GM19452 (cell line): ENCODE measurements around the gene RAMP3.
"Not testable (repeated sequence)": the region's sequence is repeated elsewhere in the genome, so short reads cannot be mapped to it uniquely, and the experiment has no call there.

Experiments
- ATAC-seq: cut with Tn5 transposase; IDR thresholded peaks from one replicate; pipeline ENCODE4 v1.9.1; 2021; ENCODE audit not compliant: unreplicated experiment

The RAMP3 gene

DNA sequence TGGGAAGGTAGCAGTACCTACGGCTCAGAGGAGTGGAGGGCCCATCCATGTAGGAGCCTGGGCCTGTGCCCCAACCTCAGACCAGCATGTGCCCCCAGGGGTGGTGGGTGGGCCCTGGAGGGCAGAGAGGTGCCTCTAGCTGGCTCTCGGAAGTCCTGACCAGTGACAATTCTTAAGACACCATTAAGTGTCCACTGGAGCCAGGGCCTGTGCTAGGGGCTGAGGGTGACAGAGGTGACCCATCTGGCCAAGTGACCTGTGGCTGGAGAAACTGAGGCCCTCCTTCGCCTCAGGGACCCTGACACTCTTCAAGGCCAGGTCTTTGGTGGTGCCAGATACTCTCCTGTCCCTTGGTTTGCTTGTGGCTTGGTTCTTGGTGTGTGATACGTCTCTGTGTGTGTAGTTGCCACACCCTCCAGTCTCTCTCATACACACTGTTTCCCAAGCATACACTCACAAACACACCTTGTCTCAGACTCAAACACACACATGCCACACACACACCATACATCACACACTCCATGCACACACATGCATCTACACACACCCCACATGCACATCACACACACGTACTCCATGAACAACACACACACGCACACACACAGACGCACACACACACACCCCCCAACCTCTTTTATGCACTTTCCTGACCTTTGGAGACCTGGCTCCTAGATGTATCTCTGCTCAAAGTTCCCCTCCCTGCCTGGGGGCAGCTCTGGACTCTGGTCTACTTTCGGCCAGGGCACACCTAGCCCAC lies 897 bp upstream of the RAMP3 start:
- ATAC-seq, result no peak

DNA sequence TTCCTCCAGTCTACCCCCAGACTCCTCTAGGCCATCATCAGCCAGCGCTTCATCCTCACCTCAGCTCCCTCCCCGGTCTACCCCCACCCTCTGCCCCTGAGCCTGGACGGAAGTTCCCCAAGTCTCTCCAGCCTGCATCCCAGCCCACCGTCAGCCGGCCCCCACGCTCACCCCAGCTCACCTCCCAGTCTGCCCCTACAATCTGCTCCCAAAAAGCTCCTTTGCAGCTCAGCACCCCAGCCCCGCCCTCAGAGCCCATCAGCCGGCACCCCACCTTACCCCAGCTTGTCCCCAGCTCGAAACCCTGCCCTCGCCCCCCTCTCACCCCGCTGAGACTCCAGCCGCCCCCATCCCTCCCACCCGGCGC lies 322 bp upstream of the RAMP3 start:
- no peak for ATAC-seq

DNA sequence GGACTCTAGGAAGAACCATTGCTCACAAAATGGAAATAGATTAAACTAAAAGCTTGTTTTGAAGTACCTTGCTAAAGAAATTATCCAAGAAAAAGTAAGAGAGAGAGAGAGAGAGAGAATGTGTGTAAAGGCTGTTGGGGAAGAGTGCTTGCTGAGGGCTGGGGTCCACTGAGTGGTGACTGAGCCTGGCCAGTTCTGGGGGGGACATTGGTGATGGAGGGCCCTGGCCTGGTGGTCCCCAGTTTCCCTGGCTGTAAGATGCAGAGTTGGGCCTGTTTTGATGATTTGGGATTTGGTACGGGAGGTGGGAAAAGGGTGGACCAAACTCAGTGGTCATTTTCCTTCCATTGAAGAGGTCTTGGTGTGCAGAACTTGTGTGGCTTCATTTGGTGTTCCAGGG lies 880 bp downstream of the RAMP3 start:
- no peak for ATAC-seq

- no peak for ATAC-seq
Observed at GRCh38 chr7:45159296-45159695, 1.7 kb downstream of the RAMP3 start.

GRCh38 chr7:45160417-45160881 lies 2.9 kb downstream of the RAMP3 start:
- ATAC-seq, result no peak

- no peak for ATAC-seq
Observed at GRCh38 chr7:45161138-45161537, 3.5 kb downstream of the RAMP3 start.

DNA sequence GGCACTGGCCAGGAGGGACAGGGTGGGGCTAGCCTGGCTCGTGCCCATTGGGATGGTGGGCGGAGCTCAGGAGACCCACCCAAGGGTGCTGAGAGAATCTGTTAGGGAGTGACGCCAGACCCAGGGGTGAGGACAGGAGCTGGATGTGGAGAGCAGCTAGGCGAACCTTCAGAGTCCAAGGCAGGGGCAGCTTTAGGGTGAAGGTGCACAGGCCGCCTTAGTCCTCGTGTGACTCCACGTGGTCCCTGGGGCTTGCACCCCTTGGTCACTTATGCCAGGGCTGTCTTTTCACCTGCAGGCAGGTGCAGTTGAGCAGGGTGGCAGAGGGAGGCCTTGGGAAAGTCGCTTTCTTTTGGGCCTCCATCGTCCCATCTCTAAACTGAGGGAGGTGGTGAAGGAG lies 4.3 kb downstream of the RAMP3 start:
- ATAC-seq, result no peak

DNA sequence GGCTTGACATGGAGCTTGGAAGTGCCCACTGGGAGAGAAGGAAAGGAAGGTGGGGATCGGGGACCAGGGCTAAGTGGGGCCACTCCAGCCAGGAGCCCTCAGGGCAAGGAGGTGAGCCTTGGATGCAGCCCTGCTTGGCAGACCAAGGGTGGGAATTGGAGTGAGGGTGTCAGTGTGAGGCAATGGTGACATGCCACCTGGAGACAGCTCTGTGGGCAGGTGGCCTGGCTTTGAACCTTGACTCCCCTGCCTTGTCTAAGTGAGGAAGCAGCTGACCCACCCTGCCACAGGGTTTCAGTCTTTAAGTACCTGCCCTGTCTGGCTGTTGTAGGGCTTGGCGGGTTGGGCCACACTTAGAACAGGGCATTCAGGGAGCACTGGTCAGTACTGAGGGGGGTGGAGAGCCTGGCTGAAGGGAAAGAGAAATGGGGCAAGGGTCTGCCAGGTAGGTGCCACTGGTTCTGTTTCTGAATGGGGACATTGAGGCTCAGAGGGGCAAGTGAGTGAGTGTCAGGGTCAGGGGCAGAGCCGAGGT lies 4.8 kb downstream of the RAMP3 start:
- ATAC-seq, result no peak

- ATAC-seq, result no peak
Observed at GRCh38 chr7:45162943-45163691, 5.5 kb downstream of the RAMP3 start.

GRCh38 chr7:45163692-45164052 lies 6.1 kb downstream of the RAMP3 start:
- no peak for ATAC-seq

- not testable (repeated sequence) for ATAC-seq
Observed at GRCh38 chr7:45164271-45164670, 6.7 kb downstream of the RAMP3 start.

GRCh38 chr7:45165857-45166256 lies 8.3 kb downstream of the RAMP3 start:
- ATAC-seq, result no peak

DNA sequence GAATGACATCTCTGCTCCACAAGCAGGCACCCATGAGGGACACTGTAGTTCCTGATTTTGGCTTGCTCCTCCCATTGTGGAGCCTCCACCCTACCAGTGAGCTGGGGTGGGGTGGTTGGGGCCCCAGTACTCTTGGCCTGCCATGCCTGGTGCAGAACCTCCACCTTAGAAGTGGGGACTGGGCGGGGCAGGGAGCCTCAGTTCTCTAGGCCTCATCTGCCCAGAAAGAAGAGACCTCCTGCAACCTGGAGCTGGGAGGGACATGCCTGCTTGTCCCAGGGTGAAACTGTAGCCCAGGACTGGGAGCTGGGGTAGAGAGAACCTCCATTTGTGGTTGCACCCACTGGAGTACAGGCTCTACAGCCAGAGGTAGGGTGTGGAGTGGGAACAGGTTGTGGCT lies 14.4 kb downstream of the RAMP3 start:
- no peak for ATAC-seq

DNA sequence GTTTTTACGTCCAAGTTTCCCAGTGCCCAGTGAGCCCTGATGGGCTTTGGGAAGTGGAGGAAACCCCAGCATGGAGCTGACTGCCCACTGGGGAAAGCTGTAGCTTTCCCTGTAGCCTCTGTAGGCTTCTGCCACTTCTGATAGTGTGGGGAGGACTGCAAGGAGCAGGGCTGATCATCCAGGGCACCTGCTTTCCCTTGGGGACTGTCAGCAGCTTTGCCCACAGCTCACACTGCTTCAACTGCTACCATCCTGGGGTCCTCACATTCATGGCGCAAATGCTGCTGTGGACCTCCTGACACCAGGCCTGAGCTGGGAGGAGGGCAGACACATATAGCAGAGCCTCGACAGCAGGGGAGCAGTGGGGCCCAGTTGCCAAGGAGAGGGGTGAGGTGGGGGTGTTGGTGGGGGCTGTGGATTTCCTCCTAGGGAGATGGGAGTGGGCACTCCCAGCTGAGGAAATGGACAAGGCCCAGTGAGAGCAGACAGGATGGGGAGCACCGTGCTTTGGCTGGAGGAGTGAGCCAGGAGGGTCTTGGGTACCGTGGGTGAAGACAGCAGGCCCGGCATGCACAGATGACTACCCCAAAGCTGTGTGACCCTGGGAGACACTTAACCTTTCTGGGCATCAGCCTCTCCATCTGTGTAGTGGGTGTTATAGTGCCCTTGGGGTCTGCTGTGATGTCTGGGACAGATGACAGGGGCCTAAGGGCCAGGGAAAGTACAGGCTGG lies 16.2 kb downstream of the RAMP3 start:
- ATAC-seq, result no peak

GRCh38 chr7:45174328-45174610 lies 16.7 kb downstream of the RAMP3 start:
- no peak for ATAC-seq

DNA sequence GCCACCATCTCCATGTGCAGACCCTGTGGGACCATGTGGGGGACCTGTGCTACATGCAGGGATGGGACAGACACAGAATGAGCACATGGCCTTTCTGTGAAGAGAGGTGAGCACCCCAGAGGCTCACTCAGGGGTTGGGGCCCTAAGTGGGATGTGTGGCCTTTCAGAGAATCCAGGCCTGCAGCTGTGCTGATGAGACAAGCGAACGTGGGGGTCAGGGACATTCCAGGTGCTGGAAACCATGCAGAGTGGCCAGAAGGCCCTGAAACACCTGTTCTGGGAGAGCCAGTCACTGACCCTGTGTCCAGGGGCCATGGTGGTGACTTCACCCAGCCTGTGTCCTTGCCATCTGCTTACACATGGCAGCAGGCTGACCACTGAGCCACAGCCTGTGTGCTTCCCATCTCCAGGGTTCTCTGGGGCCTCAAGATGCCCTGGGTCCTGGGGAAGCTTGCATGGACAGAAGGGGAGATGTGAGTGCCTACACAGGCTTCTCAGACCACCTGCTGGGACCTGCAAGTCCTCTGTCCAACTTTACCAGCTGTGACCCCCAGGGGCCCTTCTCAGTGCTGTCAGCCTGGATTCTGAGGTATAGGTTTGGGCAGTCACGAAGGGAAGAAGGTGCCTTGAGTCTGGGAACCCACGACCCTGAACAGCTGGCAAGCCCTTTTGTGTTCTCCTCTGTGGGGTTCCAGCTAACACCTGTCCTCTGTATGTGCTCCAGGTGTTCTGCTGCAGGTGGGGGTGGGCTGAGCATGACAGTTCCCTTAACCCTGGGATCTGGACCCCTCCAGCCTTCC lies 17.6 kb downstream of the RAMP3 start:
- no peak for ATAC-seq

GRCh38 chr7:45176091-45176490 lies 18.5 kb downstream of the RAMP3 start:
- ATAC-seq, result no peak

DNA sequence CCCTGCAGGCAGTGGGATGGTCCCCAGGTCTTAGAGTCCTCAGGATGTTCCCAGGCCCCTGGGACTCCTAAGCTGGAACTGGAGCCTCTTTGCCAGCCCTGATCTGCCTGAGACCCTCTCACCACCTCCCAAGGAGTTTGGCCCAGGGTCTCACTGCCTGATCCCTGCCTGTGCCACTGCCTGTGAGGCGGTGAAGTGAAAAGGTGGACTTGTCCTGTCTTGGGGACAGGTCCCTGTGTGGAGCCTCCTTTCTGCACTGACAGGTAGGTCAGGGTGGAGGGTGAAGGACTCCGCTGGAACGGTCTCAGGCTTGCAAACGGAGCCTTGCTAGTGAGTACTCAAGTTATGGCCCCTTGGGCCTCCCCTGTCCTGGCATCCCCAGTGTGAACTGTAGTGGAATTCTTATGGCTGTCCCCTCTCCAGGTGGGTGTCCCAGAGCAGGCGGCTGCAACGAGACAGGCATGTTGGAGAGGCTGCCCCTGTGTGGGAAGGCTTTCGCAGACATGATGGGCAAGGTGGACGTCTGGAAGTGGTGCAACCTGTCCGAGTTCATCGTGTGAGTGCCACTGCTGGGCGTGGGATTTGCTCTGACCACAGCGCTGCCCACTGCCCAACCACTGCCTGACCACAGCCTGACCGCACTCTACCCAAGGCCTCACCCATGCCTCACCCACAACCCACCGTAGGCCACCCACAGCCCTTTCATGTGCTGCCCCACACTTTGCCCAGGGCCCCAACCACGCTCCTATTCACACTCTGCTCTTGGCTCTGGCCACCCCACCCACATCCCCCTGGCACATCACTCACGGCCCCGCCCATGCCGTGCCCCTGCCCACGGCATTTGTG lies 19.5 kb downstream of the RAMP3 start:
- ATAC-seq, result no peak

GRCh38 chr7:45177801-45178200 lies 20.2 kb downstream of the RAMP3 start:
- no peak for ATAC-seq
